ENCODE data around the gene PCDHA9. TPM values are rescaled to one million over a fixed set of nuclear protein-coding genes. Genes with fewer than 3 reads are reported as not detected.

The PCDHA9 gene
- total RNA-seq, 1 donor from 2014 or later: under 0.01 TPM

GRCh38 chr5:140862441-140863295 is 14.5 kb downstream of the PCDHA9 start:
- no peak overlapping the region for H3K4me3 ChIP-seq (ENCODE audit: low read depth, low read length)
- no peak for DNase-seq (ENCODE audit: low read depth)
- H3K36me3 ChIP-seq (ENCODE audit: control insufficient read depth, insufficient read depth, low read length): no peaks in the 10 kb centered on the region
- TF ChIP-seq, protein P1, sequence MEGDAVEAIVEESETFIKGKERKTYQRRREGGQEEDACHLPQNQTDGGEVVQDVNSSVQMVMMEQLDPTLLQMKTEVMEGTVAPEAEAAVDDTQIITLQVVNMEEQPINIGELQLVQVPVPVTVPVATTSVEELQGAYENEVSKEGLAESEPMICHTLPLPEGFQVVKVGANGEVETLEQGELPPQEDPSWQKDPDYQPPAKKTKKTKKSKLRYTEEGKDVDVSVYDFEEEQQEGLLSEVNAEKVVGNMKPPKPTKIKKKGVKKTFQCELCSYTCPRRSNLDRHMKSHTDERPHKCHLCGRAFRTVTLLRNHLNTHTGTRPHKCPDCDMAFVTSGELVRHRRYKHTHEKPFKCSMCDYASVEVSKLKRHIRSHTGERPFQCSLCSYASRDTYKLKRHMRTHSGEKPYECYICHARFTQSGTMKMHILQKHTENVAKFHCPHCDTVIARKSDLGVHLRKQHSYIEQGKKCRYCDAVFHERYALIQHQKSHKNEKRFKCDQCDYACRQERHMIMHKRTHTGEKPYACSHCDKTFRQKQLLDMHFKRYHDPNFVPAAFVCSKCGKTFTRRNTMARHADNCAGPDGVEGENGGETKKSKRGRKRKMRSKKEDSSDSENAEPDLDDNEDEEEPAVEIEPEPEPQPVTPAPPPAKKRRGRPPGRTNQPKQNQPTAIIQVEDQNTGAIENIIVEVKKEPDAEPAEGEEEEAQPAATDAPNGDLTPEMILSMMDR (IDR thresholded peaks at IDR 0.05; ENCODE audit: insufficient read depth, low read length, poor library complexity, severe bottlenecking): no peak
- H3K27me3 ChIP-seq (ENCODE audit: control insufficient read depth, insufficient read depth, low read length): no peaks in the 10 kb centered on the region

GRCh38 chr5:140868721-140869554 is 20.8 kb downstream of the PCDHA9 start, which contains the start of gene PCDHA11:
PCDHA11 (plus strand) TSS chr5:140868957; CDS start chr5:140869104, 147 bp downstream.
- Histone ChIP-seq H3K36me3 (ENCODE audit: control insufficient read depth, insufficient read depth, low read length) (no peaks in the 10 kb centered on the region), H3K27me3 (ENCODE audit: control insufficient read depth, insufficient read depth, low read length) (peaks cover 3% of the 10 kb centered on the region), H3K4me3 (ENCODE audit: low read depth, low read length) (no peak within 1 kb of the TSS)
- TF ChIP-seq, protein P1 (IDR thresholded peaks at IDR 0.05; ENCODE audit: insufficient read depth, low read length, poor library complexity, severe bottlenecking): no peak
- DNase-seq (ENCODE audit: low read depth): no peak

GRCh38 chr5:140869555-140869886 is 21.3 kb downstream of the PCDHA9 start:
- DNase-seq (ENCODE audit: low read depth): no peak
- no peak overlapping the region for H3K4me3 ChIP-seq (ENCODE audit: low read depth, low read length)
- TF ChIP-seq, protein P1 (IDR thresholded peaks at IDR 0.05; ENCODE audit: insufficient read depth, low read length, poor library complexity, severe bottlenecking): no peak
- H3K27me3 ChIP-seq (ENCODE audit: control insufficient read depth, insufficient read depth, low read length): peaks cover 3% of the 10 kb centered on the region
- no peaks in the 10 kb centered on the region for H3K36me3 ChIP-seq (ENCODE audit: control insufficient read depth, insufficient read depth, low read length)

DNA sequence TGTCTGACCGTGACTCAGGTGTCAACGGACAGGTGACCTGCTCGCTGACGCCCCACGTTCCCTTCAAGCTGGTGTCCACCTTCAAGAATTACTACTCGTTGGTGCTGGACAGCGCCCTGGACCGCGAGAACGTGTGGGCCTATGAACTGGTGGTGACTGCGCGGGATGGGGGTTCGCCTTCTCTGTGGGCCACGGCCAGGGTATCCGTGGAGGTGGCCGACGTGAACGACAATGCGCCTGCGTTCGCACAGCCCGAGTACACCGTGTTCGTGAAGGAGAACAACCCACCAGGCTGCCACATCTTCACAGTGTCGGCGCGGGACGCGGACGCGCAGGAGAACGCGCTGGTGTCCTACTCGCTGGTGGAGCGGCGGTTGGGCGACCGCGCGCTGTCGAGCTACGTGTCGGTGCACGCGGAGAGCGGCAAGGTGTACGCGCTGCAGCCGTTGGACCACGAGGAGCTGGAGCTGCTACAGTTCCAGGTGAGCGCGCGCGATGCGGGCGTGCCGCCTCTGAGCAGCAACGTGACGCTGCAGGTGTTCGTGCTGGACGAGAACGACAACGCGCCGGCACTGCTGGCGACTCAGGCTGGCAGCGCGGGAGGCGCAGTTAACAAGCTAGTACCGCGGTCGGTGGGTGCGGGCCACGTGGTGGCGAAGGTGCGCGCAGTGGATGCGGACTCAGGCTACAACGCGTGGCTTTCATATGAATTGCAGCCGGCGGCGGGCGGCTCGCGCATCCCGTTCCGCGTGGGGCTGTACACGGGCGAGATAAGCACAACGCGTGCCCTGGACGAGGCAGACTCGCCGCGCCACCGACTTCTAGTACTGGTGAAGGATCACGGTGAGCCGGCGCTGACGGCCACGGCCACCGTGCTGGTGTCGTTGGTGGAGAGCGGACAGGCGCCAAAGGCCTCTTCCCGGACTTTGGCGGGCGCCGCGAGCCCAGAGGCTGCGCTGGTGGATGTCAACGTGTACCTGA is 22.3 kb downstream of the PCDHA9 start:
- no peak for DNase-seq (ENCODE audit: low read depth)
- TF ChIP-seq, protein P1 (IDR thresholded peaks at IDR 0.05; ENCODE audit: insufficient read depth, low read length, poor library complexity, severe bottlenecking): no peak
- no peaks in the 10 kb centered on the region for H3K36me3 ChIP-seq (ENCODE audit: control insufficient read depth, insufficient read depth, low read length)
- H3K27me3 ChIP-seq (ENCODE audit: control insufficient read depth, insufficient read depth, low read length): peaks cover 3% of the 10 kb centered on the region
- no peak overlapping the region for H3K4me3 ChIP-seq (ENCODE audit: low read depth, low read length)

Data from kidney epithelial cell (primary cell).